ENCODE results near the gene MVK. TPM values are rescaled to one million over a fixed set of nuclear protein-coding genes. Genes with fewer than 3 reads are reported as not detected.

MVK gene
- polyA plus RNA-seq, 1 of the 3 experiments (the other 2 are of a cell fraction) = 7.0 TPM

DNA sequence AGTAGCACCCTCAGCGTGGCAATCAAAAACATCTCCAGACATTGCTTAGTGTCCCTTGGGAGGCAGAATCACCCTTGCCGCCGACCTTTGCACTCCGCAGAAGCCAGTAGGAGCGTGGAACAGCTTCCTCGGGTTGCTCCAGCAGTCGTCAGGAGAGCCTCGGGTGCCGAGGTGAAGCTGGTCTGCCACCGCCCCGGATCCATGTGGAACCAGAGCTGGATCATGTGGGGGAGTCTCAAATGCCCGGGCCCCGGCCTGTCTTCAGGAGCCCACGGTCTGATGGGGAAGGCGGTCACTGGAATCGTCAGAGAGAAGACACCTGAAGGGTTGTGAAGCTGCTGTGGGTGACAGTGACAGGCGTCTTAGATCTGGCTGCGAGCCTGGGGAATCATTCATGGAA is 14.3 kb downstream of the MVK start:
- CTCF ChIA-PET = interaction anchor here (0.9 to 3.9 kb wide), 4 partner anchors 9 to 187 kb away, joined by 3 to 25 read pairs (median 4); no protein-coding TSS in a partner anchor
- DNase-seq = no peak
- H4K20me1 ChIP-seq (ENCODE audit: insufficient read depth) = no peaks in the 10 kb centered on the region
- POLR2A ChIA-PET = no interaction called here
- H3K9me3 ChIP-seq = no peaks in the 10 kb centered on the region
- 94% methylated on average over 11 of the region's 18 CpGs for WGBS (ENCODE audit: low lambda C conversion rate)
- no peak overlapping the region for H3K27ac ChIP-seq (ENCODE audit: low read depth in 2 of 2, low read length in 1 of 2)
- no peaks in the 10 kb centered on the region for H3K9me2 ChIP-seq
- no peaks in the 10 kb centered on the region for H3F3A ChIP-seq (replicated peaks; ENCODE audit: insufficient read depth)
- no peak overlapping the region for H3K4me2 ChIP-seq
- no peaks in the 10 kb centered on the region for H3K79me2 ChIP-seq (ENCODE audit: insufficient read depth)
- no peaks in the 10 kb centered on the region for H3K27me3 ChIP-seq (ENCODE audit: insufficient read depth)
- peaks cover 0 to 29% of the 10 kb centered on the region in 2 experiments; a peak in 2 of 4 replicates for H3K4me1 ChIP-seq (ENCODE audit: control insufficient read depth in 1 of 2, insufficient read depth in 2 of 2, low read depth in 1 of 2, low read length in 1 of 2)
- H2AFZ ChIP-seq (ENCODE audit: low read depth) = no peak overlapping the region
- TF ChIP-seq IRF3 (IDR thresholded peaks at IDR 0.05; ENCODE audit: low read depth, low read length) = no peak
- TF ChIP-seq CHD2 (IDR thresholded peaks at IDR 0.05; ENCODE audit: low read length, partially characterized antibody) = no peak
- H3K36me3 ChIP-seq (replicated peaks in 1 of 2; ENCODE audit: control insufficient read depth in 1 of 2, insufficient read depth in 2 of 2, low read length in 1 of 2) = peaks cover 0 to 16% of the 10 kb centered on the region in 2 experiments
- no peak overlapping the region for H3K4me3 ChIP-seq (ENCODE audit: low read depth in 2 of 2, low read length in 1 of 2)
- H3K9ac ChIP-seq = no peak overlapping the region

GRCh38 chr12:109588461-109589239 is 15.1 kb downstream of the MVK start:
- TF ChIP-seq GATA2 (CRISPR knock-in tag; IDR thresholded peaks at IDR 0.05) = no peak
- Histone ChIP-seq H3K4me2 (no peak overlapping the region), H4K20me1 (ENCODE audit: insufficient read depth) (no peaks in the 10 kb centered on the region), H3K9me2 (no peaks in the 10 kb centered on the region), H3K79me2 (ENCODE audit: insufficient read depth) (no peaks in the 10 kb centered on the region), H2AFZ (ENCODE audit: low read depth) (no peak overlapping the region), H3K9me3 (no peaks in the 10 kb centered on the region), H3K4me3 (ENCODE audit: low read depth in 2 of 2, low read length in 1 of 2) (no peak overlapping the region), H3F3A (replicated peaks; ENCODE audit: insufficient read depth) (no peaks in the 10 kb centered on the region), H3K9ac (no peak overlapping the region), H3K4me1 (ENCODE audit: control insufficient read depth in 1 of 2, insufficient read depth in 2 of 2, low read depth in 1 of 2, low read length in 1 of 2) (peaks cover 0 to 29% of the 10 kb centered on the region in 2 experiments; a peak in 2 of 4 replicates), H3K27me3 (ENCODE audit: insufficient read depth) (no peaks in the 10 kb centered on the region), H3K36me3 (replicated peaks in 1 of 2; ENCODE audit: control insufficient read depth in 1 of 2, insufficient read depth in 2 of 2, low read length in 1 of 2) (peaks cover 0 to 15% of the 10 kb centered on the region in 2 experiments), H3K27ac (ENCODE audit: low read depth in 2 of 2, low read length in 1 of 2) (no peak overlapping the region)
- 96% methylated on average over 20 of the region's 26 CpGs for WGBS (ENCODE audit: low lambda C conversion rate)
- POLR2A ChIA-PET = interaction anchor here (1.3 kb wide), 1 partner anchor 66 kb away, joined by 3 read pairs; no protein-coding TSS in a partner anchor
- CTCF ChIA-PET = interaction anchor here (0.9 to 3.9 kb wide), 7 partner anchors 8 to 187 kb away, joined by 3 to 25 read pairs (median 4); no protein-coding TSS in a partner anchor
- no peak for DNase-seq

DNA sequence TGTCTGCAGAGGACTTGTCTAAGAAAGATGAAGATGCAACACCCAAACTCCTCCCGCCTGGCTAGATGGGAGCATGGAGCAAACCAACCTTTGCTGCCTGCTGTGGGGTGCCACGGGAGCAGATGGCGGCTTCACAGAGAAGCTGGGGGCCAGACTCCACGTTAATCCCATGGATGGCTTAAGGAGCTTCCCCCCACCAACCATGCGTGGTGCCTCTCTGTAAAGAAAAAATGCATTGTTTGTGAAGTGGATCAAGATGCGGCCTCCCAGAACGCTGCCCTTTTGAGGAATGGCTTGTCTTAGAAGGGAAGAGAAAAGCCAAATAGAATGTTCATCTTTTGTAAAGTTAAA is 15.6 kb downstream of the MVK start:
- H3K4me1 ChIP-seq (ENCODE audit: control insufficient read depth in 1 of 2, insufficient read depth in 2 of 2, low read depth in 1 of 2, low read length in 1 of 2) = peaks cover 0 to 29% of the 10 kb centered on the region in 2 experiments; a peak in 2 of 4 replicates
- ChIA-PET POLR2A (interaction anchor here (1.1 to 1.3 kb wide), 3 partner anchors 13 to 125 kb away, joined by 3 to 4 read pairs (median 3); partner anchors contain the start of gene FAM222A), CTCF (interaction anchor here (0.7 to 14.2 kb wide), 9 partner anchors 9 to 186 kb away, joined by 3 to 175 read pairs (median 5); partner anchors contain the start of genes FAM222A, MMAB and MVK)
- no peak overlapping the region for H2AFZ ChIP-seq (ENCODE audit: low read depth)
- H3K9me3 ChIP-seq = no peaks in the 10 kb centered on the region
- no peak overlapping the region for H3K4me2 ChIP-seq
- H3K9ac ChIP-seq = no peak overlapping the region
- no peaks in the 10 kb centered on the region for H4K20me1 ChIP-seq (ENCODE audit: insufficient read depth)
- DNase-seq = no peak
- peaks cover 1% of the 10 kb centered on the region for H3F3A ChIP-seq (replicated peaks; ENCODE audit: insufficient read depth)
- no peak overlapping the region for H3K27ac ChIP-seq (ENCODE audit: low read depth in 2 of 2, low read length in 1 of 2)
- no peak overlapping the region for H3K4me3 ChIP-seq (ENCODE audit: low read depth in 2 of 2, low read length in 1 of 2)
- H3K27me3 ChIP-seq (ENCODE audit: insufficient read depth) = no peaks in the 10 kb centered on the region
- no peaks in the 10 kb centered on the region for H3K9me2 ChIP-seq
- WGBS (ENCODE audit: low lambda C conversion rate) = 84% methylated on average over 7 of the region's 7 CpGs
- peaks cover 0 to 12% of the 10 kb centered on the region in 2 experiments for H3K36me3 ChIP-seq (replicated peaks in 1 of 2; ENCODE audit: control insufficient read depth in 1 of 2, insufficient read depth in 2 of 2, low read length in 1 of 2)
- no peaks in the 10 kb centered on the region for H3K79me2 ChIP-seq (ENCODE audit: insufficient read depth)
- TF ChIP-seq TCF12 (IDR thresholded peaks at IDR 0.05) (no peak), SMC3 (IDR thresholded peaks at IDR 0.05; ENCODE audit: low read depth, low read length) (no peak), MXI1 (IDR thresholded peaks at IDR 0.05; ENCODE audit: low read depth, low read length) (no peak), TAF1 (IDR thresholded peaks at IDR 0.05; ENCODE audit: borderline replicate concordance, low read depth, low read length) (no peak), FOXM1 (IDR thresholded peaks at IDR 0.05; ENCODE audit: low read depth) (no peak), FOXJ3 (CRISPR knock-in tag; IDR thresholded peaks at IDR 0.05) (no peak), RFX5 (IDR thresholded peaks at IDR 0.05; ENCODE audit: low read length) (no peak), RAD21 (IDR thresholded peaks at IDR 0.05; ENCODE audit: low read length) (no peak), IRF3 (IDR thresholded peaks at IDR 0.05; ENCODE audit: low read depth, low read length) (no peak), MEF2A (IDR thresholded peaks at IDR 0.05; ENCODE audit: borderline replicate concordance, low read depth) (no peak), FOSL2 (IDR thresholded peaks at IDR 0.05; ENCODE audit: borderline replicate concordance, low read depth) (no peak), JUND (IDR thresholded peaks at IDR 0.05) (no peak)
- TF ChIP-seq, protein P1, sequence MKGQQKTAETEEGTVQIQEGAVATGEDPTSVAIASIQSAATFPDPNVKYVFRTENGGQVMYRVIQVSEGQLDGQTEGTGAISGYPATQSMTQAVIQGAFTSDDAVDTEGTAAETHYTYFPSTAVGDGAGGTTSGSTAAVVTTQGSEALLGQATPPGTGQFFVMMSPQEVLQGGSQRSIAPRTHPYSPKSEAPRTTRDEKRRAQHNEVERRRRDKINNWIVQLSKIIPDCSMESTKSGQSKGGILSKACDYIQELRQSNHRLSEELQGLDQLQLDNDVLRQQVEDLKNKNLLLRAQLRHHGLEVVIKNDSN (IDR thresholded peaks at IDR 0.05; ENCODE audit: borderline replicate concordance, low read depth) = no peak
- TF ChIP-seq, protein P2, sequence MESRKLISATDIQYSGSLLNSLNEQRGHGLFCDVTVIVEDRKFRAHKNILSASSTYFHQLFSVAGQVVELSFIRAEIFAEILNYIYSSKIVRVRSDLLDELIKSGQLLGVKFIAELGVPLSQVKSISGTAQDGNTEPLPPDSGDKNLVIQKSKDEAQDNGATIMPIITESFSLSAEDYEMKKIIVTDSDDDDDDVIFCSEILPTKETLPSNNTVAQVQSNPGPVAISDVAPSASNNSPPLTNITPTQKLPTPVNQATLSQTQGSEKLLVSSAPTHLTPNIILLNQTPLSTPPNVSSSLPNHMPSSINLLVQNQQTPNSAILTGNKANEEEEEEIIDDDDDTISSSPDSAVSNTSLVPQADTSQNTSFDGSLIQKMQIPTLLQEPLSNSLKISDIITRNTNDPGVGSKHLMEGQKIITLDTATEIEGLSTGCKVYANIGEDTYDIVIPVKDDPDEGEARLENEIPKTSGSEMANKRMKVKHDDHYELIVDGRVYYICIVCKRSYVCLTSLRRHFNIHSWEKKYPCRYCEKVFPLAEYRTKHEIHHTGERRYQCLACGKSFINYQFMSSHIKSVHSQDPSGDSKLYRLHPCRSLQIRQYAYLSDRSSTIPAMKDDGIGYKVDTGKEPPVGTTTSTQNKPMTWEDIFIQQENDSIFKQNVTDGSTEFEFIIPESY (IDR thresholded peaks at IDR 0.05; ENCODE audit: borderline replicate concordance, low read depth) = no peak
